HEK293 (cell line): ENCODE data around the gene APOL3.

Experiments used
- CTCF ChIA-PET: fragments of 350-600 bp; formaldehyde crosslinking; extraction: SDS; loops from one replicate; lab custom pipeline; 2021; ENCODE audit warnings: antibody characterized with exemption; lab: Yijun Ruan, JAX
- POLR2A ChIA-PET: fragments of 300-600 bp; formaldehyde crosslinking; extraction: SDS; loops from one replicate; lab custom pipeline; 2020; ENCODE audit warnings: antibody characterized with exemption, inconsistent platforms; lab: Yijun Ruan, JAX
- H3K27ac ChIP-seq: fragments of 200-500 bp; sonication (Bioruptor generic); 2 replicates; pipeline ENCODE4 v1.5.1; 2014; ENCODE audit warnings: low read depth, low read length, control low read depth, inconsistent platforms; ENCODE audit errors: extremely low read depth
- H3K36me3 ChIP-seq, 2 experiments: fragments of 200-500 bp in 1 of 2; sonication (Bioruptor generic) in 1 of 2; 1 replicate in 1 of 2; 2 replicates in 1 of 2; pipeline ENCODE4 v1.5.1; 2014 to 2017; ENCODE audit warnings: inconsistent platforms in 2 of 2, low read length in 2 of 2; ENCODE audit not compliant: control insufficient read depth in 2 of 2, insufficient read depth in 1 of 2
- H3K4me1 ChIP-seq: fragments of 200-500 bp; sonication (Bioruptor generic); 2 replicates; pipeline ENCODE4 v1.5.1; 2014; ENCODE audit warnings: mild to moderate bottlenecking, low read length, inconsistent platforms; ENCODE audit not compliant: control insufficient read depth, insufficient read depth
- H3K4me3 ChIP-seq: 2 replicates; pipeline ENCODE4 v1.5.1; 2011; ENCODE audit warnings: low read depth, mild to moderate bottlenecking, control low read depth, low read length, moderate library complexity
- H3K9me3 ChIP-seq: fragments of 200-500 bp; sonication (Bioruptor generic); 2 replicates; pipeline ENCODE4 v1.5.1; 2014; ENCODE audit warnings: low read depth, low read length, inconsistent platforms; ENCODE audit not compliant: control insufficient read depth, insufficient read depth
- GLI4 ChIP-seq: fragments of 450-650 bp; formaldehyde crosslinking; IDR thresholded peaks from 2 replicates; pipeline ENCODE4 v1.5.1; 2016; ENCODE audit warnings: missing biosample characterization, missing genetic modification characterization
- HOXA7 ChIP-seq: sonication (generic); formaldehyde crosslinking; IDR thresholded peaks from 2 replicates; pipeline ENCODE4 v1.8.1; 2022; ENCODE audit warnings: missing genetic modification reagents, borderline replicate concordance
- SALL2 ChIP-seq: fragments of 450-650 bp; formaldehyde crosslinking; IDR thresholded peaks from 2 replicates; pipeline ENCODE4 v1.5.0; 2017; ENCODE audit warnings: missing biosample characterization, mild to moderate bottlenecking, missing genetic modification characterization, borderline replicate concordance
- TCF7L2 ChIP-seq: IDR thresholded peaks from 2 replicates; pipeline ENCODE4 v1.6.1; 2011; ENCODE audit warnings: low read depth, mild to moderate bottlenecking, inconsistent platforms, low read length, moderate library complexity, borderline replicate concordance
- ZNF202 ChIP-seq: fragments of 450-650 bp; formaldehyde crosslinking; IDR thresholded peaks from 2 replicates; pipeline ENCODE4 v1.5.1; 2016; ENCODE audit warnings: missing biosample characterization, missing genetic modification characterization, borderline replicate concordance
- ZNF529 ChIP-seq: fragments of 450-650 bp; formaldehyde crosslinking; IDR thresholded peaks from 2 replicates; pipeline ENCODE4 v1.5.1; 2017; ENCODE audit warnings: missing genetic modification characterization, missing biosample characterization; ENCODE audit not compliant: insufficient replicate concordance
- ZNF610 ChIP-seq: fragments of 450-650 bp; formaldehyde crosslinking; IDR thresholded peaks from 2 replicates; pipeline ENCODE4 v1.5.1; 2016; ENCODE audit warnings: missing biosample characterization, missing genetic modification characterization, borderline replicate concordance
- ZNF624 ChIP-seq: fragments of 450-650 bp; formaldehyde crosslinking; IDR thresholded peaks from 2 replicates; pipeline ENCODE4 v1.5.1; 2017; ENCODE audit warnings: missing biosample characterization, missing genetic modification characterization
- ZNF76 ChIP-seq: fragments of 450-650 bp; formaldehyde crosslinking; IDR thresholded peaks from 2 replicates; pipeline ENCODE4; 2016; ENCODE audit warnings: low read depth, missing biosample characterization, missing genetic modification characterization, borderline replicate concordance
- TF ChIP-seq, protein P1 (sequence below): sonication (generic); formaldehyde crosslinking; IDR thresholded peaks from 2 replicates; pipeline ENCODE4 v1.8.1; 2022; ENCODE audit warnings: mild to moderate bottlenecking, moderate library complexity, missing genetic modification reagents
- TF ChIP-seq, protein P2 (sequence below): IDR thresholded peaks from 2 replicates; pipeline ENCODE4 v1.6.1; 2011; ENCODE audit warnings: mild to moderate bottlenecking, low read depth, low read length, borderline replicate concordance
- TF ChIP-seq, protein P3 (sequence below): fragments of 450-650 bp; formaldehyde crosslinking; IDR thresholded peaks from 2 replicates; pipeline ENCODE4 v1.5.1; 2017; ENCODE audit warnings: missing biosample characterization, missing genetic modification characterization
- TF ChIP-seq, protein P4 (sequence below): fragments of 450-650 bp; formaldehyde crosslinking; IDR thresholded peaks from 2 replicates; pipeline ENCODE4 v1.5.1; 2016; ENCODE audit warnings: missing biosample characterization, missing genetic modification characterization

The APOL3 gene

DNA sequence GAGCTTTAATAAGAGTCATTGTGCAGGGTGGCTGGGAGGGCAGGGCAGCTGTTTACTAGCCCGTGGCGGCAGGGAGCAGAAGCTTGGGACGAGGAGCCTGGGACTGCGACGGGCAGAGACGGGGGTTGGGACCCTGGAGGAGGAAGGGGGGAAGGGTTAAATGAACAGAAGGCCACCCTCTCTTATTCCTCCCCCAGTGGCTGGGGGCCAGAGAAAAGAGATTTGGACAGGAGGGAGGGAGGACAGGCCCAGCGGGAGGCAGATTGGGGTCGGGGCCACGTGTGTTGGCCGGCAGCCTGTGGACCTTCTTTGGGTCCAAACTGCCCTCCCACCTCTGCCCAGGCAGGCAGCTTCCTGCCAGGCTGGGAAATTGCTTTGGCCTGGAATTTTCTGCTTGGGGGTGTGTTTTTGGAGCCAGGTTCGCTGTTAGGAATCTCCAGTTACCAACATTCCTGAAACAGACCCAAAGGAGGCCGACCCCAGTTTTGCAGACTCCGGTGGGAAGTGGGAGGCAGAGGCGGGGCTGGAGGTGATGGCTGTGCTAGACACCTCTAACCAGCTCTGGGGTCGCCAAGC, 50.2 kb downstream of the APOL3 start:
- CTCF ChIA-PET = interaction anchor here (0.6 to 2.6 kb wide), 4 partner anchors 7 to 1112 kb away, joined by 3 to 10 read pairs (median 5); no protein-coding TSS in a partner anchor
- Histone ChIP-seq H3K4me1 (no peaks in the 10 kb centered on the region), H3K4me3 (no peak overlapping the region), H3K9me3 (no peaks in the 10 kb centered on the region), H3K27ac (no peak overlapping the region), H3K36me3 (no peaks in the 10 kb centered on the region)
- POLR2A ChIA-PET = interaction anchor here (0.5 kb wide), 1 partner anchor 160 kb away, joined by 3 read pairs; no protein-coding TSS in a partner anchor
- TF ChIP-seq HOXA7 (CRISPR knock-in tag) (no peak), GLI4 (tag by site-specific recombination) (no peak), ZNF529 (tag by site-specific recombination) (no peak), SALL2 (tag by site-specific recombination) (no peak), ZNF610 (tag by site-specific recombination) (no peak), ZNF624 (tag by site-specific recombination) (no peak)
- TF ChIP-seq, protein P1, sequence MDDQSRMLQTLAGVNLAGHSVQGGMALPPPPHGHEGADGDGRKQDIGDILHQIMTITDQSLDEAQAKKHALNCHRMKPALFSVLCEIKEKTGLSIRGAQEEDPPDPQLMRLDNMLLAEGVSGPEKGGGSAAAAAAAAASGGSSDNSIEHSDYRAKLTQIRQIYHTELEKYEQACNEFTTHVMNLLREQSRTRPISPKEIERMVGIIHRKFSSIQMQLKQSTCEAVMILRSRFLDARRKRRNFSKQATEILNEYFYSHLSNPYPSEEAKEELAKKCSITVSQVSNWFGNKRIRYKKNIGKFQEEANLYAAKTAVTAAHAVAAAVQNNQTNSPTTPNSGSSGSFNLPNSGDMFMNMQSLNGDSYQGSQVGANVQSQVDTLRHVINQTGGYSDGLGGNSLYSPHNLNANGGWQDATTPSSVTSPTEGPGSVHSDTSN (CRISPR knock-in tag) = no peak
- TF ChIP-seq, protein P2, sequence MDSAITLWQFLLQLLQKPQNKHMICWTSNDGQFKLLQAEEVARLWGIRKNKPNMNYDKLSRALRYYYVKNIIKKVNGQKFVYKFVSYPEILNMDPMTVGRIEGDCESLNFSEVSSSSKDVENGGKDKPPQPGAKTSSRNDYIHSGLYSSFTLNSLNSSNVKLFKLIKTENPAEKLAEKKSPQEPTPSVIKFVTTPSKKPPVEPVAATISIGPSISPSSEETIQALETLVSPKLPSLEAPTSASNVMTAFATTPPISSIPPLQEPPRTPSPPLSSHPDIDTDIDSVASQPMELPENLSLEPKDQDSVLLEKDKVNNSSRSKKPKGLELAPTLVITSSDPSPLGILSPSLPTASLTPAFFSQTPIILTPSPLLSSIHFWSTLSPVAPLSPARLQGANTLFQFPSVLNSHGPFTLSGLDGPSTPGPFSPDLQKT = no peak
- TF ChIP-seq, protein P3, sequence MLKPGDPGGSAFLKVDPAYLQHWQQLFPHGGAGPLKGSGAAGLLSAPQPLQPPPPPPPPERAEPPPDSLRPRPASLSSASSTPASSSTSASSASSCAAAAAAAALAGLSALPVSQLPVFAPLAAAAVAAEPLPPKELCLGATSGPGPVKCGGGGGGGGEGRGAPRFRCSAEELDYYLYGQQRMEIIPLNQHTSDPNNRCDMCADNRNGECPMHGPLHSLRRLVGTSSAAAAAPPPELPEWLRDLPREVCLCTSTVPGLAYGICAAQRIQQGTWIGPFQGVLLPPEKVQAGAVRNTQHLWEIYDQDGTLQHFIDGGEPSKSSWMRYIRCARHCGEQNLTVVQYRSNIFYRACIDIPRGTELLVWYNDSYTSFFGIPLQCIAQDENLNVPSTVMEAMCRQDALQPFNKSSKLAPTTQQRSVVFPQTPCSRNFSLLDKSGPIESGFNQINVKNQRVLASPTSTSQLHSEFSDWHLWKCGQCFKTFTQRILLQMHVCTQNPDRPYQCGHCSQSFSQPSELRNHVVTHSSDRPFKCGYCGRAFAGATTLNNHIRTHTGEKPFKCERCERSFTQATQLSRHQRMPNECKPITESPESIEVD = no peak
- TF ChIP-seq, protein P4, sequence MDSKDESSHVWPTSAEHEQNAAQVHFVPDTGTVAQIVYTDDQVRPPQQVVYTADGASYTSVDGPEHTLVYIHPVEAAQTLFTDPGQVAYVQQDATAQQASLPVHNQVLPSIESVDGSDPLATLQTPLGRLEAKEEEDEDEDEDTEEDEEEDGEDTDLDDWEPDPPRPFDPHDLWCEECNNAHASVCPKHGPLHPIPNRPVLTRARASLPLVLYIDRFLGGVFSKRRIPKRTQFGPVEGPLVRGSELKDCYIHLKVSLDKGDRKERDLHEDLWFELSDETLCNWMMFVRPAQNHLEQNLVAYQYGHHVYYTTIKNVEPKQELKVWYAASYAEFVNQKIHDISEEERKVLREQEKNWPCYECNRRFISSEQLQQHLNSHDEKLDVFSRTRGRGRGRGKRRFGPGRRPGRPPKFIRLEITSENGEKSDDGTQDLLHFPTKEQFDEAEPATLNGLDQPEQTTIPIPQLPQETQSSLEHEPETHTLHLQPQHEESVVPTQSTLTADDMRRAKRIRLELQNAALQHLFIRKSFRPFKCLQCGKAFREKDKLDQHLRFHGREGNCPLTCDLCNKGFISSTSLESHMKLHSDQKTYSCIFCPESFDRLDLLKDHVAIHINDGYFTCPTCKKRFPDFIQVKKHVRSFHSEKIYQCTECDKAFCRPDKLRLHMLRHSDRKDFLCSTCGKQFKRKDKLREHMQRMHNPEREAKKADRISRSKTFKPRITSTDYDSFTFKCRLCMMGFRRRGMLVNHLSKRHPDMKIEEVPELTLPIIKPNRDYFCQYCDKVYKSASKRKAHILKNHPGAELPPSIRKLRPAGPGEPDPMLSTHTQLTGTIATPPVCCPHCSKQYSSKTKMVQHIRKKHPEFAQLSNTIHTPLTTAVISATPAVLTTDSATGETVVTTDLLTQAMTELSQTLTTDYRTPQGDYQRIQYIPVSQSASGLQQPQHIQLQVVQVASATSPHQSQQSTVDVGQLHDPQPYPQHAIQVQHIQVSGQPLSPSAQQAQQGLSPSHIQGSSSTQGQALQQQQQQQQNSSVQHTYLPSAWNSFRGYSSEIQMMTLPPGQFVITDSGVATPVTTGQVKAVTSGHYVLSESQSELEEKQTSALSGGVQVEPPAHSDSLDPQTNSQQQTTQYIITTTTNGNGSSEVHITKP (tag by site-specific recombination) = no peak

DNA sequence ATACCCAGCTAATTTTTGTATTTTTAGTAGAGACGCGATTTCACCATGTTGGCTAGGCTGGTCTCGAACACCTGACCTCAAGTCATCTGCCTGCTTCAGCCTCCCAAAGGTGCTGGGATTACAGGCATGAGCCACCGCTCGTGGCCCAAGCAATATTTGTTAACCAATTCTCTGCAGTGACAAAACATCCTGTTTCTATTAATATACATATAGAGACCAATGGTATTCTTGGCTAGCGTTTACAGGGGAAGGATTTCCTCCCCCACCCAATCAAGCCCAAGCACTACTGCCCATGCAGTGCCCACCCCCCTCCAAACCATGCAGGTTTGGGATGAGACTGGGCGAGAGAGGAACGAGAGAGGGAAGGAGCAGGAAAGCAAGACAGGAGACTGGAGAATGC, 53.1 kb downstream of the APOL3 start:
- H3K27ac ChIP-seq = no peak overlapping the region
- no peaks in the 10 kb centered on the region for H3K4me1 ChIP-seq
- H3K9me3 ChIP-seq = no peaks in the 10 kb centered on the region
- ChIA-PET POLR2A (interaction anchor here (0.7 kb wide), 1 partner anchor 23 kb away, joined by 3 read pairs; no protein-coding TSS in a partner anchor), CTCF (no interaction called here)
- no peaks in the 10 kb centered on the region for H3K36me3 ChIP-seq
- H3K4me3 ChIP-seq = no peak overlapping the region
- no peak for TF ChIP-seq ZNF202 (tag by site-specific recombination)
- TF ChIP-seq ZNF76 (tag by site-specific recombination) = no peak
- TF ChIP-seq TCF7L2 = no peak
- TF ChIP-seq, all 188 proteins: peak for 0
